ENCODE measurements around the gene EZH1.

- no peak for TF ChIP-seq POLR2A (IDR thresholded peaks at IDR 0.05; ENCODE audit: low read depth, low read length)
- TF ChIP-seq CTCF (conservative IDR thresholded peaks at IDR 0.05; ENCODE audit: low read depth, low read length) = no peak
- no peak for TF ChIP-seq MAZ (IDR thresholded peaks at IDR 0.05; ENCODE audit: borderline replicate concordance, low read depth, low read length)
- TF ChIP-seq FOS (IDR thresholded peaks at IDR 0.05; ENCODE audit: low read depth, low read length) = no peak
- no peak for TF ChIP-seq USF2 (IDR thresholded peaks at IDR 0.05; ENCODE audit: low read depth, low read length)
- no peak for TF ChIP-seq SMC3 (IDR thresholded peaks at IDR 0.05; ENCODE audit: low read depth, low read length)
- no peak for TF ChIP-seq RCOR1 (IDR thresholded peaks at IDR 0.05; ENCODE audit: insufficient replicate concordance, low read length)
- no peak for TF ChIP-seq RFX5 (IDR thresholded peaks at IDR 0.05; ENCODE audit: low read depth, low read length)
- no peak for TF ChIP-seq MXI1 (IDR thresholded peaks at IDR 0.05; ENCODE audit: borderline replicate concordance, low read depth, low read length)
- no peak for TF ChIP-seq ELK1 (IDR thresholded peaks at IDR 0.05; ENCODE audit: borderline replicate concordance, low read depth, low read length)
- no peak for TF ChIP-seq CHD1 (IDR thresholded peaks at IDR 0.05; ENCODE audit: low read depth, low read length)
- TF ChIP-seq MAFK (IDR thresholded peaks at IDR 0.05; ENCODE audit: low read depth, low read length) = no peak
These were observed 69.4 kb downstream of the EZH1 start for GRCh38 chr17:42675348-42675964.

Data from IMR-90 (cell line).